ENCODE results near the gene SEMA3D.
A peak's percentile ranks its signal among the peaks of the same experiment; 100 is the strongest.

The SEMA3D gene

DNA sequence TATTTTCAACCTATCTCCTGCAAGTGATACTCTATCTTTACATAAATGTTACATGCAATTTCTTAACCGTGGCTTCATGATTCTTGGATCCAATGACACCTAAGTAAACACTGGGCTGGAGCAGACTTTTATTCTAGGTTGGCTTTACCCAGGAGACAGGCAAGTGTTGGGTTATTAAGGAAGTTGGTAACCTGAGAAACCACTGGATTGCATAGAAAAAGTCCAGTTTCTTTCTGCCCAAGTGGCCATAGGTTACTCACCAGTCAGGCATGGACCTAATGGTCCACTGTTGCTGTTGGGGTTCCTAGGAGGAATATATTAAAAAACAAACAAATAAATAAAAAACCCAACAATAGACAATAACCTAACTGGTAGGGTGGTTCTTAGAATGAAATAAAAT lies 112.8 kb downstream of the SEMA3D start:
- no peak for DNase-seq

DNA sequence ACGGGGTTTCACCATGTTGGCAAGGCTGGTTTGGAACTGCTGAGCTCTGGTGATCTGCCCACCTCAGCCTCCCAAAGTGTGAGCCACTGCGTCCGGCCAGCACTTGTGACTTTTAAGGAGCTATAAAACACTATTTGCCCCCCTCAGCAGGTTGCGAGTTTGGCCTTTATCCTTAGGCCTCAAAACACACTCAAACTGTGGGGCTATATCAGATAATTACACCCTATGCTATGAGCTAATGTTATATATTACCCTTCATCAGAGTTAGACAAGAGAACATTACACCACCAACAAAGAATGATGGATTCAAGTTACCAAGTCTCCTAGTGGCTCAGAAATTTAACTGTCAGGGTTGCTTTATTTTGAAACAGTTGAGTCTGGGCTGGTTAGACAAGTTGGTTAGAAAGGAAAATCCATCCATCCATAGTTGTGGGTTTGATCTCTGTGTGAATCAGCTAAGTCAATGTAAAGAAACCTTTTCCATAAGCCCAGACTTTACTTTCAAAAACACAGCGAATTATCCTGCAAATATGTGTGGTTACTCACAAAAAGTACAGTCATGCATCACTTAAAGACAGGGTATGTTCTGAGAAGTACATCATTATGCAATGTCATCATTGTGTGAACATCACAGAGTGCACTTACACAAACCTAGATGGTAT lies 115.8 kb downstream of the SEMA3D start:
- no peak for DNase-seq

DNA sequence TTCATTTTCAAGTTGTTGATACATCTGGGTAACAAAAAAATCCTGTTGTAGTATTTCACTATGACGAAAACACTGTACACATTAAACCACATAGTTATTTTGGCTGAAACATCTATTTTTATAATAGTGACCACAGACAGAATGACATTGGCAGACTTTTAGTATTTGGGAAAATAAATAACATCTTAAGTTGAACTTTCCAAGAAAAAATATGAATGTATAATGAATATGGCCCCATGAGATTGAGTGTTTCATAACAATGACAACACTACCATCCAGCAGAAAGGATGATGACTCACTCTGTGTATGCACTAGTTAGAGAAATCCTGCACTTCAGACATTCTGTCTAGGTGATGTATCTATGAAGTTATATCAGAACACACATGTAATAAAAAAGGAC lies 118.1 kb downstream of the SEMA3D start:
- no peak for DNase-seq

DNA sequence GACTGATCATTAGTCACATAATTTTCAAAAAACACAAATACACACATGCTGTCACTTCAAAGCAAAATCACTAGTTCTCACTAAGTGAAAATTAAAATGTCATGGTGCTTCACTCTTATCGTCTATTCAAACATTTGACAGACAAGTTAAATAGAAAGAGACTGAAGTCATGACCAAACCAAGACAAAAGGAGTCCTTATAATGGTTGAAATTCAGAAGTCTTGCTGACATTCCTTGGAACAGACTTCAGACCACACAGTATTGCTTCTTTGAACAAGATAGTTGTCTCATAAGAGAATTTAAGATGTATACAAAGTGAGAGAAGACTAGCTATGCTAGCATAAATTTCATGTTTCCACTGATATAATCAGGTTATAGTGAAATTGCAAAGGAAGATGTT lies 119.5 kb downstream of the SEMA3D start:
- no peak for DNase-seq

DNA sequence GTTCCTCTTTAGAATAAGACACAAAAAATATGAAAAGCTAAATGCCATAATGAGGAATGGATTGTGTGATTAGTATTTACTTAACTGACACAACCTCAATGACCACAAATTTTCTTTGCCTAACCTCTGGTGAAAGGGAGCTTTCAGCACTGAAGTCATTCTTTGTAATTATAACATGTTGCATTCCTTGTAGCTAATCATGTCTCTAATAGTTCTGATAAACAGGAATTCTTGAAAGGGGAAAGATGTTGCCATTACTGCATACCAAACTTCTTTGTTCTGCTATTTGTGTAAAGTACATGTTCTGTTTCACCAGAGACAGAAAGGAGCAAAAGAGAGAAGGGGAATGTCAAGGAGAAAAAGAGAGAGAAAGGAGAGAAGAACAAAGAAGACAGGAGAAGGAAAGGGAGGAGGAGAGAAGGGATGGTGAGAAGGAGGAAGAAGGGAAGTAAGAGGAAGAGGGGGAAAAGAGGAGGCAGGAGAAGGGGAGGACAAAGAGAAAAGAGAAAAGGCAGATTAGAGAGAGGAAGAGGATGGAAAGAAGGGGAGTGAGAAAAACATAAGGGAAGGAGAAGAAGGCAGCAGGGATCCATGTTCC lies 120.9 kb downstream of the SEMA3D start:
- DNase-seq = no peak

DNA sequence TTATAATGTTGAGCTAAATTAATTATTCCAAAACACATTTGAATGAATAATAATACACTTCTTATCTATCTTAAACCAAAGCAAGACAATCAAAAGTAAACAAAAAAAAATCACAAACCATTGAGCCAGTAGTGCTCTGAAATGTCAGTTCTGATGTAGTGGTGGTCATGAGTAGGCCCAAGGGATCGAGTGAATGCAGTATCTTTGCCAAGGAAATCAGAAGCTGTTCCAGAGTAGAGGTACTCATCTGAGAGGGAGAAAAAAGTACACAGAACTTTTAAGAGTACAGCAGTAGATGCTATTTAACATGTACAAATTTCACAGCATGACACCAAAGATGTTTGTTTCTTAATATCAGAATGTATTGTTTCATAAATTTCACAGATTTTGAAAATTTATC lies 121.5 kb downstream of the SEMA3D start:
- no peak for DNase-seq

DNA sequence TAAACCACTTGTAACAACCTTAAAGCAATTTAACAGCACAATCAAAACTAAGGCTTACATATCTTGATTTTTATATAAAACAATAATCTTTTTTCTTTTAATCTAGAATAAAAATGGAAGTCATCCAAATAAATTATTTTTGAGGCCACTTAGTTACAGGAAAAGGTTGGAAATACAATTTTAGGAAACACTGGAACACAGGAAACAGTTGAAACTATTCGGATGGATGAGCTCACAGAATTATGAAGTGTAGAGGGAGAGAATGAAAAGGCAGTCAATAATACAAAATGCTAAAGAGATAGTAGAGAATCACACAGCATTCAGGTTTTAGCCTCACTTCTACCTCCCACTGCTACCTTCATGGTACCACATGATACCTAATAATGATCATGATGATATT lies 124.2 kb downstream of the SEMA3D start:
- no peak for DNase-seq

DNA sequence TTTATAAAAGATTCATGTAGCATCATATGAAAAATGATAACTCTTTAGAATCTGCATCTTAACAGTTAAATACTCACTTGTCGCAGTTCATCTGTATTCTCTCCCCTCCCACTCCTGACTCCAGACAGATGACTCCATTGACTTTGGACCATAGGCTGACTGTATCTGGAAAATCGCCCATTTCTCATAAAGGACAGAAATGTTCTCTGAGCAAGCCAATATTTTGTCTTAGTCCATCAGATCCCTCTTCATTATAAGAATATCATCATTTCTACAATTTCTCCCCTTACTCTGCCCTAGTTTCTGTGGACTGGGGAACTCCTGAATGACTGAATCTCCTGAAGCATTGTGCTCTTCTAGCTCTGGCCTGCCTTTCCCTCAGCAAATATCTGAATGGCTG lies 125.4 kb downstream of the SEMA3D start:
- no peak for DNase-seq

DNA sequence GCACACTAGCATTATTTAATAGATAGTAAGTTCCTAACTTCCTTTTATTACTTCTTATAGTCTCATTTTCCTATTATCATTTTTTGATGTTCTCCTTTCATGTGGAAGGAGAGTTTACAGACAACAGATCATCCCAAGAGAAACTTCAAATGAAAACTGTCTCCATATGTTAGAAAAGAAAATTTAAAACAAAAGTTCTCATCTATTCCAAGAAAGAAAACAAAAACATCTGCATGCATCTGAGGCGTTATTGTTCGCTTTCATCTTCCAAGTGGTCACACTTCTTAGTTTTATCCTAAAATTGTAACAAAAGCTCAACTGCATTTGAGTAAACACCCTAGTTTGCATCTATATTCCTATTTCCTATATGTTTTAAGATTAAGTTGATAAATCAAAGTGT lies 126.2 kb downstream of the SEMA3D start:
- no peak for DNase-seq

DNA sequence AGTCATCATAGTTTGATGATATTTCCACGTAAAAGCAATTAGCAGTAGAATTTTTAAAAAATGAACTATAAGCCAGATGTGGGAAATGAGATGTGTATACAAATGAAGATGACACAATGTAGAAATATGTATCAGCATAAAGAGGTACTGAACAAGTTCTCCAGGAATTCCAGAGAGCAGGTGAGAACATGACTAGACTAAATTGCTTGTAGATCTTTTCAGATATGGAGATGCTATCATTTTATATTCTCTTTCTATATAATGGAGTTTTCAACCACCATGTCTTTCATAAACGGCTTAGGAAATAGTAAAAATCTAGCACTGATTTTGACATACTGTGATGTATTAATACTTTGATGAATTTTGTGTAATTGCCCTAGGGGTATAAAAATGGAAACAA lies 130.9 kb downstream of the SEMA3D start:
- no peak for DNase-seq

DNA sequence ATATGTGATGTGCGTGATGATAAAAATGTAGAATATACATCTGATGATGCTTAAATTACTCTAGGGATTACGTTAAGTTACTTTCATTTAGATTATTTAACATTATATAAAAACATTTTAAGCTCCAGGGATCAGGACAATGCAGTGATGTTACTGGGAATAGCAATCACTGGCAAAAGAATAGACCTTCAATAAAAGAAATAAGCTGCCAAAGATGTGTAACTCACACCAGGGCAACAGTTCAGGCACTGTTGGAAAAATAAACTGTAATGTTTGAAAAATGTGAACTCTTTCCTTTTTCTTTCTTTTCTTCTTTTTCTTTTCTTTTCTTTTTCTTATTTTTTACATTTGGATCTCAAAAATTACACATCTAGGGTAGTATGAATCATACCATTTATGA lies 131.7 kb downstream of the SEMA3D start:
- DNase-seq = no peak

DNA sequence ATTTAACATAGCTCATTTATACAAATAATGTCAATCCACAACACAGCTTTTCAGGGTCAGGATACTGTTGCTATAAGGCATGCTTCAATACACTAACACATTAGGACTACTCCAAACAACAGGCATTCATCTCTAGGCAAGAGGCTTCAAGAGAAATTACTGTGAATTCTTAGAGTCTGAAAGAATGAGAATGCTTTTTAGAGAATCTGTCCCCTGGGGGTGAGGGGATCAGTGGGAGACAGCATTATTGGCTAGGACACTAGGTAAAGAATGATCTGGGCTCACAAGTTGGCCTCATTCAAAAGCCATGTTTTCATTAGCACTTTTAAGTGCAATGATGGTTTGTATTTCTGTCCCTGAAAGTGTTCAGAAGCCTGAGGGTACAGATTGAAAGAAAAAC lies 132.6 kb downstream of the SEMA3D start:
- DNase-seq = no peak

DNA sequence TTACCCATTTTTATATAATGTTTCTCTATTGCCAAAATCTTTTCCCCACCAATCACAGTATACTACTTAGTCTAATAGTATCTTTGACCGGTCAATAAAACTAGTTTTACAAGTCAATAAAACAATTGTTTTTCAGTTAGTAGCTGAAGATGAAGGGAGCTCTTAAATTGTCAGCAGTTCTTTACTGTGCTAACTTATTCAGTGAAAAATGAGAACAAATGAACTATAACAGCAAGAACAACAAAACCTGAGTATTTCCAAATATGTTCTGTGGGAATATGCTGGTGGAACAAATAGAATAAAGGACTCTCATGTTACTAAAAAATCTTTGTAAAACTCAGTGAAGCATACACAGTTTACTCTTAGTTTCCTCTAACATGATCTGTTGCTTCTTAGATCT lies 134.0 kb downstream of the SEMA3D start:
- no peak for DNase-seq

DNA sequence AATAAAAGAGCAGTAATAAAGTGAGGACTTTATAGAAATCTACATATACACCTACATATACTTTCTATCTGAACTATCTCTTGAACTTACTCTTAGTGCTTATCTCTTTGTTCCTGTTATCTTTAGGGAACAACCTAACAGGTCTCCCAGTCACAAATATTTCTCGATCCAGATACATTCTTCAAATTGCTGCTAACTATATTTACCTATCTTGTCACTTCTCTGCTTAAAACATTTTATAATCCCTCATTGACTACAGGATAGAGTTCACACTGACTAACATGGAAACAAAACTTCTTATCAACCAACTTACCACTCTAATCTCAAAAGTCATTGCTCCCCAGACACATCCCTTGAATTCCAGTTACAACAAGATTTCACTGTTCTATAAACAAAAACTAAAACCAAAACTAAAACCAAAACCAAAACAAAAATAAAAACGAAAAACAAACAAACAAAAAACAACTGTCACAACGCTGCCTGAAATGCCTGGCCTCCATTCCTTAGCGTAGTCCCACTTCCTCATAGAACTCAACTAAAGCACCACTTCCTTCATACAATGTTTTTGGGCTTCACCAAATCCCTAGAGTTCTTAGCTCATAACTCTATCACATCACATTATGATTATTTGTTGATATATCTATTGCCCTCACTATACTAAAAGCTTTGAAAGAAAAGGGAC lies 134.7 kb downstream of the SEMA3D start:
- DNase-seq = no peak

DNA sequence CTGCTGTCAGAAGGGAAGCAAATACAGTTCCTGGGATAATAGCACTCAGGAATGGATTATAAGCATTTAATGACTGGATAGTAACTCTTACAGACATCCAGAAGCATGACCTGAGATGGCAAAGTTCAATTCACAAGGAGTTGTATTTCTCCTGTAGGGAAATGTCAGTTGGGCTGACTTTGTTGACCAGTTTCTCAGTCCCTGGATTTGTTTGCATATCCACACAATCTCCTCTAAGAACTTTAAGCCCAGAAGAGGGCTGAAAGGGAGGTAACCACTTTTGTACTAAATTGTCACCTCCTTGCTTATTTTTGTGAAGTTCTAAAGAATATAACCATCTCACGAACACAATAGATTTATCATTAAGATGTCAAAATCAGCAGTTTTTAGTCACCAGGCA lies 140.3 kb downstream of the SEMA3D start:
- DNase-seq = no peak

DNA sequence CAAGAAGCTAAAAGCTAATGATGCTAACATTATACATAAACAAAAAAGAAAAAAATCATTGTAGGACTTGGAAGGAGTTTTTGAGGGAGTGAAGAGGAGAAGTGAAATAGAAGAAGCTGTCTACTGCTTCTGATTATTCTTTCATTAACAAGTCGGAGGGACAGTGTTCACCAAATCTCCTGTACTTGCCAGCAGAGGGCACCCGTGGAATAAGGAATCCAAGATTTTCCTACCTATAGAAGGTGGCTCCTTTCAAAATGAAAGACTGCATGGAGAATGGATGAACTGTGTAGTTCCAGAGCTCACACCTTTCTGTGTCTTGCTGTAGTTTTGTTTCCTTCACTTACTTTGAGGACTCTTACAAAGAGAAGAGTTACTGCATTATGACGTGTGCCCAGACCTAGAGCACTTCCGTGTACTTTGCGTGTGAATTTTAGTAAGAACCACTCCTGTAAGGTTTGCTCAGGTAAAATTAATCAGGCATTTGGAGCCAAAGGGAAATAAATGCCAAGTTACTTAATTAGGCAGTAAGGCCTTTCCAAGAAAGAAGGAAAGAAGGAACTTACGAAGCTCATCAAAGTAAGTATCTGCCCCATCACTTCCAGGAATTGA lies 145.1 kb downstream of the SEMA3D start:
- peak in 1 of 5 experiments; percentile 1 for DNase-seq

DNA sequence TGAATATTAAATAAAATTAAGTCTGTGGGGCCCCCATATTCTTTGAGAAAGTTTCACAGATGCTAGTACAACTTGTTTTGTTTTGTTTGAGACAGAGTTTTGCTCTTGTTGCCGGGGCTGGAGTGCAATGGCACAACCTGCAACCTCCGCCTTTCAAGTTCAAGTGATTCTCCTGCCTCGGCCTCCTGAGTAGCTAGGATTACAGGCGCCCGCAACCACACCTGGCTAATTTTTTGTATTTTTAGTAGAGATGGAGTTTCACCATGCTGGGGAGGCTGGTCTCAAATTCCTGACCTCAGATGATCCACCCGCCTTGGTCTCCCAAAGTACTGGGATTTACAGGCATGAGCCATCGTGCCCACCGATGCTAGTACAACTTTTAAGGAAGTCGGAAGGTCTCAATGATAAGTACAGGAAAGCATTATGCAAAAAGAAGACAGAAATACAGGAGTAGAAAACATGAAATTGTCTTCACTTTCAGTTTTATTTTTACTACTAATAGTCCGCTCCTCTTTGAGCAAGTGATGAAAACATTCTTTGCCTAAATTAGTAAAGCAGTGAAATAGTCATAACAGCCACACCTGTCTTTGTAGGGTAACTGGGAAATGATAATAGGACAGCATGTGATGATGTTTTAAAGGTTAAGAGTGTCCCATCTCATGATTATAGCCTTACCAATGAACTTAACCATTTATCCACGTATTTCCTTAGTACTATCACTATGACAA lies 147.5 kb downstream of the SEMA3D start:
- DNase-seq = no peak

DNA sequence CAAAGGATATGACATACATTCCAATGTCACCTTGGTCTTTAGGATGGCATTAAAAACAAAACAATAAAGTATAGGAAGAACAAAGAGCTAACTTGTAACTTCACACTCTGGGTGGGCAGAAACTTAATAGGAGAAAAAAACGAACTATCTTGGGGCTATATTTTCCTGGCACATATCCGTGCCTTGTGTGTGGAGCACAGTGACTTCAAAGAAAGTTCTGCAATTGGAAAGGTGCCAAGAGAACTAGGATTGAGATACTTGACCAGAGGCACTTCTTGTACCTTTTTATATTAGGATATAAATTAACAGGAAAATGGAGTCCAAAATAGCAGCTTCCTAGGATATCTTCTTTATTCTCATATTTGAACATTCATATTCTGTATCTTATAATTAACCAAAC lies 148.4 kb downstream of the SEMA3D start:
- no peak for DNase-seq

DNA sequence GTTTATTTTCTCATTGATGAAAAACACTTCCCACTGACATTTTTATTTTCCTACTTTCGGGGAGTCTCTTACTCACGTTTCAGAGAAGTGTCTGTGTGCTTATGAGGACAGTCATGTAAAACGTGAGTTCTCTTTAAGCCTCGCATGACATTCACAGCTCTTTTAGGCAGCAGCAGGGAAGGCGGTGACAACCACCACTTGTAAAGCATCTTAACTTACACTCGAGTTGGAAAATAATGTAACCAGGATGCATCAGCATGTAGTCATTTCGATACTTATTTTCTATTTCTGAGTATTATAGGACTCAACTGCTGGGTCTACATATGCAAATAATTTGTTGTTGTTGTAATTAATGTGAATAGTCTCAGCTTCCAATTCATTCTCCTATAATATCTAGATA lies 153.6 kb downstream of the SEMA3D start:
- DNase-seq = no peak

DNA sequence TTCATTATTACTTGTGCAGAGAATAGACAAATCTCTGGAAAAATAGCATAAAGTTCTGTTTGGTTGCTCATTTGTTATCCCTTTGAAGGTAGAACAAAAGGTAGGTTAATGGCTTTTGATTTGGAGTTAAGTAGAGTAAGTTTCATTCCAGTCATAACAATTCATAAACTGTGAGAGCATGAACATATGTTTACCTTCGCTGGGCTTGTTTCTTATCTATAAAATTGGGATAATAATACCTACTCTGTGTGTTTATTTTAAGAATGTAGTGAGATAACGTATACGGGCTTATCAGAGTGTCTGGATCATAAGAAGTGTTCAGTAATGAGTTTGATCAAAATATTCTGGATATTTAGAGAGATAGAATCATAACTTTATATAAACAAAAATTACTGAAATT lies 155.4 kb downstream of the SEMA3D start:
- DNase-seq = no peak

DNA sequence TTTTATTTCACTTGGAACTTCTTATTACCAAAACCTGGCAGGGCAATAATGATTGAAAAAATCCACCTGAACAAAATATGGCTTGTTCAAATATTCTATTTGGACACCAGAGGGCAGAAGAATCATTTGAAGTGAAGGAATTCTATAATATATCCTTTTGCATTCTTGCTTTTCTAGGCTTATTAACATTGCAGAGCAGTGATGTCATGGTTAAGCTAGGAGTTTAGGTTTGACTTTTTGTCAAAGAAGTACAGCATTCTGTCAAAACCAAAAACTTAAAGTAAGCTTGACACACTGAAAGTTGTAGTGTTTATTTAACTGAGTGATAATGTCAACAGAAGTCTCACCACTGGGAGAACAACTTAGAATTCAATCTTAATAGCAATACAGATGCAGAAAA lies 156.0 kb downstream of the SEMA3D start:
- peak in 1 of 5 experiments; percentile 0 for DNase-seq

DNA sequence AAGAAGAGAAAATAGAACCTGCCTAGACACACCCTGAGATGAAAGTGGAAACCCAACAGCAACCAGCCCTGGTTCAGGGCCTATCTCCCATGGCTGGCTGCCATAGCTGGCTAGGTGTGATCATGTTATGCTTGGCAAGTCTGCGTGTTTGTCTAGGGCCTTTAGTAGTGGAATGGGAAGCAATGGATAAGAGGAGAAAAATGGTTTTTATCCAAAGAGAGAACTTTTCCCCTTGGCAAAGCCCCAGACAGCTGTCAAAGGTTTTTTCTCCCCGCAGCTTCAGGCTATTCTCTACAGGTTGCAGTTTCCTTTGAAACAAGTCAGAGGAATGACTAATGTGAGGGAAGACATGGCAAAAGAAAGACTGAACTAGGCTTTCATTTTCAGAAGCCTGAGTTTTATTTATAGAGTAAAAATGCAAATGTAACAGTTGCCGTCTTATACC lies 161.5 kb downstream of the SEMA3D start:
- no peak for DNase-seq

DNA sequence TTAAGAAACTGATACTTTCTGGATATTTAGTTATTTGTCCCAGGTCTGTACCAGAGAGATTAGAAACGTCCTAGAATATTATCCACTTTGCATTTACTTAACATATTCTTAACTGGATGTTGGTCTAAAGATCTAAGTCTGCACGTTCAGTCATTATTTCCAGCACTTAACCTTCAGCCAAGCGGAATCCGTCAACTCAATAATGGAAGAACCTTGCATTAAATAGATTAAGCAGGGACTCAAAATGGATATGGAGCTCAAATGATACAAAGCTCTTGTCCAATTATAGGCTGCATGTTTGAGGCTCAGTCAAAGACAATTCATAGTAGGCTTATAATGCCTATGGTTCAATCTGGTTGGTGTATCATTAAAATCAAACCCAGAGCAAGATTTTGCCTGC lies 162.9 kb downstream of the SEMA3D start:
- DNase-seq = no peak
